ENCODE measurements around the gene MAP1LC3B.
"Not testable (repeated sequence)": the region's sequence is repeated elsewhere in the genome, so short reads cannot be mapped to it uniquely, and the experiment has no call there.

MAP1LC3B gene

GRCh38 chr16:87360862-87361610, 31.1 kb upstream of the MAP1LC3B start:
- DNase-seq (ENCODE audit: low read depth), result no peak

- DNase-seq (ENCODE audit: low read depth), result no peak
These were observed 30.1 kb upstream of the MAP1LC3B start for GRCh38 chr16:87361916-87362619.

GRCh38 chr16:87362828-87363559, 29.1 kb upstream of the MAP1LC3B start:
- DNase-seq (ENCODE audit: low read depth), result not testable (repeated sequence)

GRCh38 chr16:87363771-87364455, 28.2 kb upstream of the MAP1LC3B start:
- DNase-seq (ENCODE audit: low read depth), result no peak

GRCh38 chr16:87365021-87365713, 27.0 kb upstream of the MAP1LC3B start:
- no peak for DNase-seq (ENCODE audit: low read depth)

- no peak for DNase-seq (ENCODE audit: low read depth)
These were observed 25.8 kb upstream of the MAP1LC3B start for GRCh38 chr16:87366288-87366687.

GRCh38 chr16:87366930-87367329, 25.2 kb upstream of the MAP1LC3B start:
- no peak for DNase-seq (ENCODE audit: low read depth)

GRCh38 chr16:87367529-87367928, 24.6 kb upstream of the MAP1LC3B start:
- no peak for DNase-seq (ENCODE audit: low read depth)

GRCh38 chr16:87368029-87368770, 23.9 kb upstream of the MAP1LC3B start:
- DNase-seq (ENCODE audit: low read depth), result no peak

GRCh38 chr16:87369117-87369765, 22.9 kb upstream of the MAP1LC3B start:
- DNase-seq (ENCODE audit: low read depth), result no peak

GRCh38 chr16:87369796-87370719, 22.1 kb upstream of the MAP1LC3B start:
- DNase-seq (ENCODE audit: low read depth), result no peak

GRCh38 chr16:87371261-87371866, 20.8 kb upstream of the MAP1LC3B start:
- DNase-seq (ENCODE audit: low read depth), result no peak

GRCh38 chr16:87372305-87372704, 19.8 kb upstream of the MAP1LC3B start:
- DNase-seq (ENCODE audit: low read depth), result no peak

GRCh38 chr16:87374313-87374712, 17.8 kb upstream of the MAP1LC3B start:
- no peak for DNase-seq (ENCODE audit: low read depth)

- no peak for DNase-seq (ENCODE audit: low read depth)
These were observed 16.6 kb upstream of the MAP1LC3B start for GRCh38 chr16:87375426-87376135.

GRCh38 chr16:87376660-87377059, 15.5 kb upstream of the MAP1LC3B start:
- DNase-seq (ENCODE audit: low read depth), result no peak

- not testable (repeated sequence) for DNase-seq (ENCODE audit: low read depth)
These were observed 12.8 kb upstream of the MAP1LC3B start for GRCh38 chr16:87379312-87379752.

GRCh38 chr16:87380403-87380802, 11.7 kb upstream of the MAP1LC3B start:
- no peak for DNase-seq (ENCODE audit: low read depth)

Data from GM04504 (cell line).